Rectal smooth muscle tissue (tissue), 1 donor: Measurements from ENCODE around the gene TMEM114.

ENCODE experiments used
- H3K27ac ChIP-seq: one replicate; pipeline ENCODE4 v1.7.0; 2013; ENCODE audit warnings: low read depth, low read length, inconsistent platforms
- H3K27me3 ChIP-seq: one replicate; pipeline ENCODE4 v1.7.0; 2013; ENCODE audit warnings: low read length; ENCODE audit not compliant: control insufficient read depth, insufficient read depth
- H3K36me3 ChIP-seq: one replicate; pipeline ENCODE4 v1.7.0; 2013; ENCODE audit warnings: low read length; ENCODE audit not compliant: control insufficient read depth, insufficient read depth
- H3K4me1 ChIP-seq: one replicate; pipeline ENCODE4 v1.7.0; 2013; ENCODE audit warnings: low read length; ENCODE audit not compliant: control insufficient read depth, insufficient read depth
- H3K4me3 ChIP-seq: one replicate; pipeline ENCODE4 v1.7.0; 2013; ENCODE audit warnings: low read length
- H3K9ac ChIP-seq: one replicate; pipeline ENCODE4 v1.7.0; 2013; ENCODE audit warnings: low read length

The TMEM114 gene

GRCh38 chr16:8589900-8590688 is at the start of gene TMEM114:
TSS of gene TMEM114 (minus strand) at chr16:8590511. CDS start at chr16:8589838, 673 bp downstream.
- Histone ChIP-seq H3K27ac (no peak within 1 kb of the TSS), H3K36me3 (no peaks in the 10 kb centered on the region), H3K4me3 (no peak within 1 kb of the TSS), H3K27me3 (peaks cover 11% of the 10 kb centered on the region), H3K9ac (no peak within 1 kb of the TSS), H3K4me1 (no peaks in the 10 kb centered on the region)

- H3K27ac ChIP-seq: no peak overlapping the region
- H3K36me3 ChIP-seq: peaks cover 59% of the 10 kb centered on the region
Measured at GRCh38 chr16:8639694-8640093, 49.4 kb upstream of the TMEM114 start.

GRCh38 chr16:8634991-8635736 is 44.9 kb upstream of the TMEM114 start:
- Histone ChIP-seq H3K4me1 (no peaks in the 10 kb centered on the region), H3K27me3 (no peaks in the 10 kb centered on the region), H3K9ac (no peak overlapping the region), H3K27ac (no peak overlapping the region), H3K4me3 (no peak overlapping the region), H3K36me3 (peaks cover 59% of the 10 kb centered on the region)

More at GRCh38 chr16:8639694-8640093, 49.4 kb upstream of the TMEM114 start:
- H3K4me1 ChIP-seq: no peaks in the 10 kb centered on the region
- no peak overlapping the region for H3K4me3 ChIP-seq
- no peaks in the 10 kb centered on the region for H3K27me3 ChIP-seq
- H3K9ac ChIP-seq: no peak overlapping the region

GRCh38 chr16:8632675-8633182 is 42.4 kb upstream of the TMEM114 start:
- Histone ChIP-seq H3K36me3 (peaks cover 57% of the 10 kb centered on the region), H3K4me3 (no peak overlapping the region), H3K4me1 (no peaks in the 10 kb centered on the region), H3K9ac (no peak overlapping the region), H3K27ac (no peak overlapping the region), H3K27me3 (no peaks in the 10 kb centered on the region)

GRCh38 chr16:8631818-8632465 is 41.6 kb upstream of the TMEM114 start:
- Histone ChIP-seq H3K36me3 (peaks cover 57% of the 10 kb centered on the region), H3K27me3 (no peaks in the 10 kb centered on the region), H3K4me1 (no peaks in the 10 kb centered on the region), H3K27ac (no peak overlapping the region), H3K4me3 (no peak overlapping the region), H3K9ac (no peak overlapping the region)

- Histone ChIP-seq H3K4me1 (no peaks in the 10 kb centered on the region), H3K4me3 (no peak overlapping the region), H3K9ac (no peak overlapping the region), H3K36me3 (peaks cover 58% of the 10 kb centered on the region), H3K27ac (no peak overlapping the region), H3K27me3 (no peaks in the 10 kb centered on the region)
Measured at GRCh38 chr16:8631373-8631772, 41.1 kb upstream of the TMEM114 start.

- Histone ChIP-seq H3K27ac (no peak overlapping the region), H3K9ac (no peak overlapping the region), H3K27me3 (no peaks in the 10 kb centered on the region), H3K4me1 (no peaks in the 10 kb centered on the region), H3K4me3 (no peak overlapping the region), H3K36me3 (peaks cover 60% of the 10 kb centered on the region)
Measured at GRCh38 chr16:8630255-8630953, 40.1 kb upstream of the TMEM114 start.

- peaks cover 54% of the 10 kb centered on the region for H3K36me3 ChIP-seq
- no peak overlapping the region for H3K9ac ChIP-seq
- H3K27ac ChIP-seq: no peak overlapping the region
- H3K4me1 ChIP-seq: no peaks in the 10 kb centered on the region
- no peaks in the 10 kb centered on the region for H3K27me3 ChIP-seq
- no peak overlapping the region for H3K4me3 ChIP-seq
Measured at GRCh38 chr16:8628981-8629725, 38.8 kb upstream of the TMEM114 start.

GRCh38 chr16:8627456-8627855 is 37.1 kb upstream of the TMEM114 start:
- Histone ChIP-seq H3K4me3 (no peak overlapping the region), H3K27ac (no peak overlapping the region), H3K36me3 (peaks cover 41% of the 10 kb centered on the region), H3K4me1 (no peaks in the 10 kb centered on the region), H3K9ac (no peak overlapping the region), H3K27me3 (no peaks in the 10 kb centered on the region)

- H3K36me3 ChIP-seq: peaks cover 38% of the 10 kb centered on the region
Measured at GRCh38 chr16:8626946-8627345, 36.6 kb upstream of the TMEM114 start.

GRCh38 chr16:8625491-8626087 is 35.3 kb upstream of the TMEM114 start:
- H3K9ac ChIP-seq: no peak overlapping the region
- no peaks in the 10 kb centered on the region for H3K27me3 ChIP-seq
- no peak overlapping the region for H3K4me3 ChIP-seq
- H3K36me3 ChIP-seq: peaks cover 34% of the 10 kb centered on the region
- H3K4me1 ChIP-seq: no peaks in the 10 kb centered on the region
- no peak overlapping the region for H3K27ac ChIP-seq

More at GRCh38 chr16:8626946-8627345, 36.6 kb upstream of the TMEM114 start:
- H3K27me3 ChIP-seq: no peaks in the 10 kb centered on the region
- H3K9ac ChIP-seq: no peak overlapping the region
- H3K4me3 ChIP-seq: no peak overlapping the region
- no peaks in the 10 kb centered on the region for H3K4me1 ChIP-seq
- H3K27ac ChIP-seq: no peak overlapping the region
